Tibial nerve (tissue), 4 donors: ENCODE measurements around the gene FLVCR1. TPM values are rescaled to one million over a fixed set of nuclear protein-coding genes. Genes with fewer than 3 reads are reported as not detected.
A peak's percentile ranks its signal among the peaks of the same experiment; 100 is the strongest.

Experiments used
- DNase-seq, 2 donors: peaks; one replicate each; pipeline ENCODE4 v3.0.0-alpha.2; 2019; ENCODE audit warnings: low spot score in 2 of 2
- H3K27ac ChIP-seq, 4 donors: fragments of 200-600 bp; sonication (generic) in 3 of 4; one replicate each; pipeline ENCODE4 v1.5.1; 2017 to 2019; ENCODE audit warnings: mild to moderate bottlenecking in 1 of 4
- H3K27me3 ChIP-seq, 2 donors: fragments of 200-600 bp; sonication (generic) in 1 of 2; one replicate each; pipeline versions ENCODE4 v1.5.1 to v1.6.0; 2017 to 2019
- H3K36me3 ChIP-seq, 3 donors: fragments of 200-600 bp; sonication (generic); one replicate each; pipeline ENCODE4 v1.5.1; 2018 to 2019
- H3K4me1 ChIP-seq, 4 donors: fragments of 200-600 bp; sonication (generic) in 3 of 4; one replicate each; pipeline ENCODE4 v1.5.1; 2017 to 2019
- H3K4me3 ChIP-seq, 4 donors: fragments of 200-600 bp; sonication (generic) in 3 of 4; one replicate each; pipeline ENCODE4 v1.5.1; 2017 to 2019; ENCODE audit warnings: mild to moderate bottlenecking in 1 of 4, moderate library complexity in 1 of 4
- H3K9me3 ChIP-seq, 4 donors: fragments of 200-600 bp; sonication (generic) in 3 of 4; one replicate each; pipeline ENCODE4 v1.5.1; 2017 to 2019
- CTCF ChIP-seq, 5 experiments: fragments of 200-600 bp in 3 of 5; fragments of 450-650 bp in 2 of 5; sonication (generic) in 3 of 5; IDR thresholded peaks; one replicate each; pipeline ENCODE4 v1.5.1; 2016 to 2019; ENCODE audit warnings: antibody characterized with exemption in 5 of 5, mild to moderate bottlenecking in 3 of 5, moderate library complexity in 2 of 5
- EP300 ChIP-seq, 2 donors: sonication (generic); formaldehyde crosslinking; IDR thresholded peaks; one replicate each; pipeline ENCODE4 v1.6.1; 2017; ENCODE audit warnings: antibody characterized with exemption in 2 of 2, mild to moderate bottlenecking in 1 of 2
- POLR2A ChIP-seq, 2 donors: fragments of 450-650 bp; IDR thresholded peaks; one replicate each; pipeline ENCODE4 v1.6.1; 2017; ENCODE audit warnings: antibody characterized with exemption in 2 of 2, mild to moderate bottlenecking in 2 of 2, moderate library complexity in 2 of 2
- WGBS, 2 donors: methylation state at CpG; one replicate each; pipeline ENCODE4 v1.1.5; 2018; 5-methylcytosine and 5-hydroxymethylcytosine counted together
- total RNA-seq, 4 donors: library from RNA; depleted of rRNA; stranded (reverse); fragments of >200 nt; gene quantifications; one replicate each; pipeline ENCODE4 v1.1.0, GENCODE V29; 2016

FLVCR1 gene
- total RNA-seq, 4 donors from 2014 or later: 3.7 to 29.4 (median 14.0) TPM

DNA sequence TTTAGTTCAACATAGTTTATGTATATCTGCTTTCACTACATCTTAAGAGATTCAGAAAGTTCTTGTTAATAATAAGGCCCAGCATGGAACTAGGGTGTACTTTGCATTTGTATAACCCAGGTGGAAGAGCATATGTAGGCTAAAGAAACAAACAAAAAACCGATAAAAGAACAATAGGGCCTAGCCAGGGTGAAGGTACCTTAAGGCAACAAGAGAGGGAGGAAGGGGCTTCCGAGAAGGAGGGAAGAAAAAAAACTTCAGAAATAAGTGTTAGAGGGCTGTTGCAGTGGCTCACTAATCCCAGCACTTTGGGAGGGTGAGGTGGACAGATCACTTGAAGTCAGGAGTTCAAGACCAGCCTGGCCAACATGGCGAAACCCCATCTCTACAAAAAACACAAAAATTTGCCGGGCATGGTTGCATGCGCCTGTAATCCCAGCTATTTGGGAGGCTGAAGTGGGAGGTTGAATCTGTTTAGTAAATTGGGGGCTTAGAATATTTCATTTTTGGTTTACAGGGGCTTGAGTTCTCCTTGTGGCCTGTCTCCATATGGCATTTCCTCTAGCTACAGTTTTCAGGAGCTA is 5.9 kb upstream of the FLVCR1 start:
- Histone ChIP-seq H3K27ac (no peak overlapping the region), H3K4me1 (peaks cover 0 to 8% (median 3%) of the 10 kb centered on the region in 4 donors), H3K9me3 (peaks cover 0 to 3% (median 0%) of the 10 kb centered on the region in 4 donors), H3K36me3 (no peaks in the 10 kb centered on the region), H3K27me3 (no peaks in the 10 kb centered on the region), H3K4me3 (no peak overlapping the region)
- 86 to 87% methylated on average over 5 of the region's 5 CpGs for WGBS, 2 donors
- DNase-seq: no peak
- TF ChIP-seq EP300 (IDR thresholded peaks at IDR 0.05) (no peak), CTCF (IDR thresholded peaks at IDR 0.05) (no peak), POLR2A (IDR thresholded peaks at IDR 0.05) (no peak)

- no peak overlapping the region for H3K27ac ChIP-seq
- H3K27me3 ChIP-seq: no peaks in the 10 kb centered on the region
- H3K9me3 ChIP-seq: peaks cover 0 to 3% (median 0%) of the 10 kb centered on the region in 4 donors
- peaks cover 0 to 10% (median 4%) of the 10 kb centered on the region in 4 donors for H3K4me1 ChIP-seq
- H3K4me3 ChIP-seq: no peak overlapping the region
- no peaks in the 10 kb centered on the region for H3K36me3 ChIP-seq
- 95 to 97% methylated on average over 5 of the region's 5 CpGs for whole genome bisulfite sequencing, 2 donors
- TF ChIP-seq POLR2A (IDR thresholded peaks at IDR 0.05) (no peak), EP300 (IDR thresholded peaks at IDR 0.05) (no peak), CTCF (IDR thresholded peaks at IDR 0.05) (no peak)
- DNase-seq: no peak
Measured at GRCh38 chr1:212853658-212854057, 4.4 kb upstream of the FLVCR1 start.

DNA sequence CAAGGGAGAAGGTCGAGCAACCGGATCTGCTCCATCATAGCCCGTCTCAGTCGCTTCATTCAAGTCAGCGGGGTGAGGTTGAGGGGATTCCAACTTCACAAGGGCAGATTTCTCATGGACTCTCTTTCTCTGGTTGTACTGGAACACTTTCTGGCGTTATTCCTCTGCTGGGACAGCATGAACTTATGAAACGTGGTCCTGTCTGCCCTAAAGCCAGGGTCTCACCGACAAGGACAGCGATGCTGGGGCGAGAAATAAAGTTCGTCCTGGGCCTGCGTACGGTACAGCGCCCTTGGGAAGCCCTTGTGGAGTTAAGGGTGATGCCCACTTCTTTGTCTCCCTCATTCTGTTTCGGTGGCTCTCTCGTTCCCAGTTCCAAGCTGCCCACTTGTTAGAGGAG is 1.3 kb upstream of the FLVCR1 start:
- Histone ChIP-seq H3K27ac (peak overlapping the region in 1 of 4 donors; percentile 85), H3K36me3 (peaks cover 0 to 3% (median 0%) of the 10 kb centered on the region in 3 donors), H3K9me3 (no peaks in the 10 kb centered on the region), H3K4me3 (peak overlapping the region in 1 of 4 donors; percentile 87), H3K4me1 (peaks cover 3 to 35% (median 15%) of the 10 kb centered on the region in 4 donors), H3K27me3 (no peaks in the 10 kb centered on the region)
- TF ChIP-seq POLR2A (IDR thresholded peaks at IDR 0.05) (no peak), EP300 (IDR thresholded peaks at IDR 0.05) (no peak), CTCF (IDR thresholded peaks at IDR 0.05) (no peak)
- no peak for DNase-seq
- WGBS, 2 donors: 81 to 89% methylated on average over 16 of the region's 16 CpGs

- Histone ChIP-seq H3K27me3 (no peaks in the 10 kb centered on the region), H3K4me3 (peak overlapping the region; percentile 84 to 95 (median 90)), H3K4me1 (peaks cover 3 to 35% (median 15%) of the 10 kb centered on the region in 4 donors), H3K27ac (peak overlapping the region; percentile 79 to 94 (median 87)), H3K36me3 (peaks cover 0 to 15% (median 0%) of the 10 kb centered on the region in 3 donors), H3K9me3 (no peaks in the 10 kb centered on the region)
- DNase-seq: peak in 1 of 2 donors; percentile 17
- TF ChIP-seq POLR2A (IDR thresholded peaks at IDR 0.05) (no peak), CTCF (IDR thresholded peaks at IDR 0.05) (no peak), EP300 (IDR thresholded peaks at IDR 0.05) (no peak)
- 3 to 6% methylated on average over 30 to 49 of the region's 54 CpGs for WGBS, 2 donors
Measured at GRCh38 chr1:212858461-212859265, 588 bp downstream of the FLVCR1 start.
